CD1c-positive myeloid dendritic cell (primary cell): Measurements from ENCODE around the gene ITPK1.
A peak's percentile ranks its signal among the peaks of the same experiment; 100 is the strongest.

Source experiments
- DNase-seq: peaks from one replicate; pipeline ENCODE4 v3.0.0-alpha.2; 2016; ENCODE audit errors: extremely low spot score

Gene ITPK1

GRCh38 chr14:93028724-93029076 lies 87.0 kb downstream of the ITPK1 start:
- DNase-seq: no peak

GRCh38 chr14:93027810-93028723 lies 87.7 kb downstream of the ITPK1 start:
- no peak for DNase-seq

- DNase-seq: no peak
Measured at GRCh38 chr14:93026339-93026738, 89.4 kb downstream of the ITPK1 start.

GRCh38 chr14:93025055-93025454 lies 90.7 kb downstream of the ITPK1 start:
- DNase-seq: no peak

GRCh38 chr14:93024493-93024892 lies 91.2 kb downstream of the ITPK1 start:
- no peak for DNase-seq

GRCh38 chr14:93023802-93024434 lies 91.8 kb downstream of the ITPK1 start:
- no peak for DNase-seq

GRCh38 chr14:93023039-93023438 lies 92.7 kb downstream of the ITPK1 start:
- DNase-seq: peak; percentile 60

- DNase-seq: no peak
Measured at GRCh38 chr14:93019970-93020369, 95.8 kb downstream of the ITPK1 start.

GRCh38 chr14:93019367-93019843 lies 96.3 kb downstream of the ITPK1 start:
- no peak for DNase-seq

GRCh38 chr14:93018366-93018765 lies 97.4 kb downstream of the ITPK1 start:
- DNase-seq: no peak

- no peak for DNase-seq
Measured at GRCh38 chr14:93017898-93018297, 97.8 kb downstream of the ITPK1 start.

- DNase-seq: no peak
Measured at GRCh38 chr14:93017301-93017797, 98.4 kb downstream of the ITPK1 start.

- DNase-seq: no peak
Measured at GRCh38 chr14:93016275-93016845, 99.4 kb downstream of the ITPK1 start.

GRCh38 chr14:93015505-93015904 lies 100.2 kb downstream of the ITPK1 start:
- no peak for DNase-seq

GRCh38 chr14:93015064-93015463 lies 100.7 kb downstream of the ITPK1 start:
- peak; percentile 27 for DNase-seq

GRCh38 chr14:93014058-93015023 lies 101.4 kb downstream of the ITPK1 start:
- peak; percentile 59 for DNase-seq

- DNase-seq: peak; percentile 88
Measured at GRCh38 chr14:93012951-93013719, 102.6 kb downstream of the ITPK1 start.

- no peak for DNase-seq
Measured at GRCh38 chr14:93012506-93012905, 103.2 kb downstream of the ITPK1 start.

- no peak for DNase-seq
Measured at GRCh38 chr14:93011650-93012325, 103.9 kb downstream of the ITPK1 start.

- DNase-seq: no peak
Measured at GRCh38 chr14:93011141-93011529, 104.6 kb downstream of the ITPK1 start.
